Measurements from ENCODE around the gene CASTOR1.

CASTOR1 gene

DNA sequence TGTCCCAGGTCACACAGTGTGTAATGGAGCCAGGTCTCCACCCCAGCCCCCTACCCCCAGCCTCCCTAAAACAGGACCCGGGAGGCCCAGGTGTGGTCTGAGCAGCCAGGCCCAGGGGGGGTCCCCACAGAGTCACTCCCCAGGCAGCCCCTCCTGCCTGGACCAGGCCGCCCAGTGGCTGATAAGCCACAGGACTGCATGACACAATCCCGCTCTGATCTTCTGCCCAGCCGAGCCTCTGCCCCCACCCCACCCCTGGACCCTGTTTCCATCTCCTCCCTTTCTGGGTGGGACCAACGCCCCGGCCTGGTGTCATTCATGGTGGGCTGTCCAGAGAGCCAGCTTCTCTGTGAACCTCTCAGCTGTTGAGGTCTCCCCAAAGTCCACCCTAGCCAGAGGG lies 35.0 kb downstream of the CASTOR1 start:
- Mint-ChIP-seq H3K27me3 (peaks cover 26% of the 10 kb centered on the region), H3K4me3 (no peak overlapping the region), H3K27ac (no peak overlapping the region), H3K9me3 (no peaks in the 10 kb centered on the region), H3K36me3 (no peaks in the 10 kb centered on the region), H3K4me1 (peaks cover 40% of the 10 kb centered on the region)
- ATAC-seq, result no peak

DNA sequence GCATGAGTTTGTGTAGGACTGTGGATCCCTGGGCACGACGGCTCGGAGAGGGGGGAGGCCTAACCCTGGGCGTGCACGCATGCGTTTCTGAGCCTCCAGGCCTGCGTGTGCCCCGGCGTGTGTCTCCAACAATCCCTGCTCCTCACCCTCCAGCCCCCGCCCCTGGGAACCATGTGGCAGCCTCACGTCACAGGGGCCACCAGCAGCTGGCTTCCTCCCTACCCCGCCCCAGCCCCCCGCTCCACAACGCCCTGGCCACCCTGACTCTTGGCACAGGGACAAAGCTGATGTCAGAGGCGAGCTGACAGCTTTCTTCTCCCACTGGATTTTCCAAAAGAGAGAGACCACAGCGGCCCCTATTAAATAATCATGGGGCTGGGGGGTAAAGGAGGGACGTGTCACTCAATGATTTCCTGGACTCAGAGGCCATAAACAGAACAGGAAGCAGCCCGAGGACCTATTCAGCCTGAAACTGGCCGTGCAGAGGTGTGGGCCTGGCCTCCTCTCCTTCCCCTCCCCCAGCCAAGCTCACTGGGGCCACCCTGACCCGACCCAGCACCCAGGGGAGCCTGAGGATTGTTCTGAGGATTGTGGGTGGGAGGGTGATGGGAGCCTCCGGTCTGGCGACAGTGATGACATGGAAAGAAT lies 36.0 kb downstream of the CASTOR1 start:
- ATAC-seq, result no peak
- H3K4me1 Mint-ChIP-seq, result peaks cover 41% of the 10 kb centered on the region
- H3K4me3 Mint-ChIP-seq, result no peak overlapping the region
- H3K9me3 Mint-ChIP-seq, result no peaks in the 10 kb centered on the region
- peaks cover 29% of the 10 kb centered on the region for H3K27me3 Mint-ChIP-seq
- no peak overlapping the region for H3K27ac Mint-ChIP-seq
- no peaks in the 10 kb centered on the region for H3K36me3 Mint-ChIP-seq

DNA sequence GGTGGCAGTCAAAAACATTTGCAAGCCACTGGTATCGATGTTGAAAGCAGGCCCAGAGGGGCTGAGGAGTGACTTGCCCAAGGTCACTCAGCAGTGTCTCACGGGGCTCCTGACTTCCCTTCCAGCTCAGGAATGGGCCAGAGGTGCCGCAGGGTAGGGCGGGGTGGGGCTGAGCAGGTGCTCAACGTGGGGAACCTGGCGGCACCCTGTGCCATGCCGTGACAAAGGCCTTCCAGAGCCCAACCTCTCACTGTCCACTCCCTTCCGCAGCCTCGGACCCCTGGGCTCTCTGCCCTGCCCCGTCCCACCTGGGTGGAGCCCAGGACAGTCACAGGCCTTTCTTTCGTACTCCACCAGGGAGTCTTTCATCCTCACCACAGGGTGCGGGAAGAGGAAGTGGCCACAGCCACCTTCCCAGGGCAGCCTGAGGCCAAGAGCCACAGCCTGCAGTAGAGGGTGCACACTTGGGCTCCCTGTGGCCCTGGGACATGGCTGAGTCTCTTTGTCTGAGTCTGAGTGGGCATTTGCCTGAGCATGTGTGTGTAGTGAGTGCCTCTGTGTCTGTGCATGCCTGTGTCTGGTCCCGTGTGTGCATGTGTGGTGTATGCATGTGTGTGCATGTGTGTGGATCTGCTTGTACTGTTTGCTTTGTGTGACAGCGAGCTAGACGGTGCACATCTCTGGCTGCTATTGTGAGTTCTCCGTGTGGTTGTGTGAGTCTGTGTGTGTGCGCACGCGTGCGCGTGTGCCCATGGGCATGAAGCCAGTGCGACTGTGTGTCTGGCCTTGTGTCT lies 36.7 kb downstream of the CASTOR1 start:
- peaks cover 42% of the 10 kb centered on the region for H3K4me1 Mint-ChIP-seq
- no peak for ATAC-seq
- H3K9me3 Mint-ChIP-seq, result no peaks in the 10 kb centered on the region
- no peak overlapping the region for H3K4me3 Mint-ChIP-seq
- no peaks in the 10 kb centered on the region for H3K36me3 Mint-ChIP-seq
- no peak overlapping the region for H3K27ac Mint-ChIP-seq
- peaks cover 36% of the 10 kb centered on the region for H3K27me3 Mint-ChIP-seq

DNA sequence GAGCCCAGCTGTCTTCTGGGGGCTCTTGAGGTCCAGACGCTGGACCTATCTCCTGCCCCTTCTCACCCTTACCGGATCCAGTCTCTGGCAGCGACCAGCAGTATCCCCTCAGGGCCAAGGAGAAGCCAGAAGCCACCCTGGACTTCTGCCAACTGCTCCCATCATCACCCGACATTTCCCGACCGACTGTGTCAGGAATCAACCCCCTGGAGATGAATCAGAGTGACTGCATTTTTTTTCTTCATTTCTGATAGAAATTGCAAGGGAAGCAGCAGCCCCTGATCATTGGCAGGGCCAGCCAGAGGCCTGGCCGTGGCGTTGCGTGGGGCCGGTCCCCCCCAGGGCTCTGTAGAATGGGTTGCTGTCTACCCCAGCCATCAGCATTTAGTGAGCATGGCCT lies 37.6 kb downstream of the CASTOR1 start:
- Mint-ChIP-seq H3K4me1 (peaks cover 45% of the 10 kb centered on the region), H3K27me3 (peaks cover 39% of the 10 kb centered on the region), H3K27ac (no peak overlapping the region), H3K4me3 (no peak overlapping the region), H3K9me3 (no peaks in the 10 kb centered on the region), H3K36me3 (no peaks in the 10 kb centered on the region)
- no peak for ATAC-seq

DNA sequence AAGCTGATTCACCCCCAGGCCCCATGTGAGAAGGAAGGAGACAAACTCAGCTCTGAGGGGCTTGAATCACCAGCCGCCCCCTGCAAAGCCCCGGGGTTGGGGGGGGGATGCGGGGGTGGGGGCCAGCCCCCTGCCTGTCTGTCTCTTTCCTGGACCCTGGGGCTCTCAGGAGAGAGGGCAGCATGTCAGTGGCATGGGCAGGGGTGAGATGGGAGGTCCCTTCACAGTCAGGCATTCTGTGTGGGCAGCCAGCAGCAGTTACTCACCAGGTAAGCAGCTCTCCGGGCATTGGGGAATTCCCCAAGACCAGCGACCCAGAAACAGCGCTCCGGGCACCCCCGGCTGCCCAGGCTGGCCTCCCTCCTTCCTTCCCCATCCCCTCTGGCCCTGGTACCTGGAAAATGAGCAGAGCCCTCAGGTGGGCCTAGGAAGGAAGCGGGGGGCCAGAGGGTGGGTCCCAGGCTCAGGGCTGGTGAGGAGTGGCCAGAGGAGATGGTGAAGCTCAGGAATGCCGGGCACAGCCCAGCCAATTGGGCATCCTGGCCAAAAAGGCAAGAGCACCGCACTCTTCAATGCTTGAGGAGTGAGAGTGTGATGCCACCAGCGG lies 38.5 kb downstream of the CASTOR1 start:
- Mint-ChIP-seq H3K27ac (no peak overlapping the region), H3K9me3 (no peaks in the 10 kb centered on the region), H3K4me3 (no peak overlapping the region), H3K27me3 (peaks cover 41% of the 10 kb centered on the region), H3K4me1 (peaks cover 45% of the 10 kb centered on the region), H3K36me3 (no peaks in the 10 kb centered on the region)
- peak; percentile 51 for ATAC-seq

DNA sequence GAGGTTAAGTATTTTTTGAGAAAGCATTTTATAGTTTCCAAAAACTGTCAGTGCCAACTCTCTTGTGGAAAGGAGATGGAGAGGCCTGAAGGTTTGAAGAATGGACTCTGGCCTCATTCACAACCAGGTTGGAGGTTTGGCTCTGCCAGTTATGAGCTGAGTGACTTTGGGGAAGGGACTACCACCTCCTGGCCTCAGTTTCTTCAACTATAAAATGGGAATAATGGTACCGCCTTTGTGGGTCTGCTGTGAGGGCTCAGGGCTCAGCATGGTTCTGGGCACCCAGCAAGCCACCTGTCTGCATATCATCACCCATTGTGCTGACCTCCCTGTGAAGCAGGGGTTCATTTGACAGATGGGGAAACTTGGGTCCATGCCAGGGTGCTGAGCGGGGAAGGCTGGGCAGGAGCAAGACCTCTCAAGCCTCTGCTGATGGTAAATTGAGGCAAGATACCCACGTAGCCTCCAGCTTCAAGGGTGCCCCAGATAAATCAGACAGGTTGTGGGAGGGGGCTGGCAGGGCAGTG lies 39.2 kb downstream of the CASTOR1 start:
- Mint-ChIP-seq H3K4me3 (no peak overlapping the region), H3K9me3 (no peaks in the 10 kb centered on the region), H3K27me3 (peaks cover 42% of the 10 kb centered on the region), H3K4me1 (peaks cover 48% of the 10 kb centered on the region), H3K27ac (no peak overlapping the region), H3K36me3 (no peaks in the 10 kb centered on the region)
- no peak for ATAC-seq

DNA sequence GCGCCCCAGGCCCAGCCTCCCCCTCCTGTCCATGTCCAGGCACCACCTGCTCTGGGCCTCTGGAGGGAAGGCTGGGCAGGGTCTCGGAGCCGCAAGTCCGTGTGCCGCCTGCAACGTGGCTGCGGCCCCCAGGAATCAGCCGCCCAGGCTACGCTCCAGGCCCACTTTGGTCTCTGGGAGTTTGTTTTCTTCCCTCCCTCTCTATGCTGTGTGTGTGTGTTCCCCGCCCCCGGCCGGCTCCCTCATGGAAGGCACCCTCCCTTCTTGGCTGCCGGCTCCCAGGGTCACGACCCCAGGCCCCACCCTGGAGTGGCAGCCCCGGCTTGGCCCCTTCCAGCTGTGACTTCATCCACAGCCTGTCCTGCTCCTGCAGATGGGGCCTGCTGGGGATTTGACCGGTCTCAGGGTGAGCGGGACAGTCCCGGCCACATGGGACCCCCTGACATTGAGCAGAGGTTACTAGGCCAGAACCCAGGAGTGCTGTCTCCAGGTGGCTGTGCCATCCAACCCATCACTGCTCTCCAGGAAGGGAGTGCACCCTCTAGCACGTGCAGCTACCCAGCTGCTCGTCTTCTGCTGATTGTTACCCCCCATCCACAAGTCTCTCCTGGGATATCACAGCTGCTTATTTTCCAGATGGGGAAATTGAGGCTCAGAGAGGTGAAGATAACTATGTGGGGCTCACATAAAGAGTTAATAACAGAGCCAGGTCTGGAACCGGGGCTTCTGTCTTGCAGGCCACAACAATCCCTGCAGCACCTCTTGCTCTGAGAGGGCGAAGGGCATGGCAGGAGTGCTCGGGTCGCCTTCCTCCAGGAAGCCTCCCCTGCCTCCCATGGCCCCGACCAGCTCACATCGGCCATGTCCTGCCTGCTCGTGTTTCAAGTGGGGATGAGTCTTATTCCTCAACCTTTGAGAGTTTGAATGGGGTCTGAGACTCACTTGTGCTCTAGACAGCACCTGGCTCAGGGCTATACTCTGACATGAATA lies 40.0 kb downstream of the CASTOR1 start:
- no peaks in the 10 kb centered on the region for H3K36me3 Mint-ChIP-seq
- peaks cover 48% of the 10 kb centered on the region for H3K4me1 Mint-ChIP-seq
- no peak overlapping the region for H3K27ac Mint-ChIP-seq
- ATAC-seq, result no peak
- no peak overlapping the region for H3K4me3 Mint-ChIP-seq
- no peaks in the 10 kb centered on the region for H3K9me3 Mint-ChIP-seq
- H3K27me3 Mint-ChIP-seq, result peaks cover 48% of the 10 kb centered on the region

DNA sequence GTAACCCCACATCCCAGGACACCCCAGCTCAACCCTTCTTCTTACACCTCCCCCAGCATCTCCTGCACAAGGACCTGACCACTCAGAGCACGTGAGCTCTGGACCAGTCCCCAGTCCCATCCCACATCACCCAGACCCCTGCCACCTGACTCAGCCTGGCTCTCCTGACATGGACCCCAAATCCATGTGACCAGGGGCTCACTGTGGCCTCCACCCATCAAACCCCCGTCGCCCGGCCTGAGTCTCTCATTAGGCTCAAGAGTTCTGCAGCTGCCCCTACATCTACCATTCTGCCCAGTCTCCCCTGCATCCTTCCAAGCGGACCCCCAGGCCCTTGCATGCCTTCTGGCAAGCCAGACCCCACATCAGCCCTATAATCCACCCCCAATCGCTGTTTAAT lies 40.8 kb downstream of the CASTOR1 start:
- ATAC-seq, result no peak
- Mint-ChIP-seq H3K4me1 (peaks cover 48% of the 10 kb centered on the region), H3K36me3 (no peaks in the 10 kb centered on the region), H3K4me3 (no peak overlapping the region), H3K27ac (no peak overlapping the region), H3K27me3 (peaks cover 48% of the 10 kb centered on the region), H3K9me3 (no peaks in the 10 kb centered on the region)

DNA sequence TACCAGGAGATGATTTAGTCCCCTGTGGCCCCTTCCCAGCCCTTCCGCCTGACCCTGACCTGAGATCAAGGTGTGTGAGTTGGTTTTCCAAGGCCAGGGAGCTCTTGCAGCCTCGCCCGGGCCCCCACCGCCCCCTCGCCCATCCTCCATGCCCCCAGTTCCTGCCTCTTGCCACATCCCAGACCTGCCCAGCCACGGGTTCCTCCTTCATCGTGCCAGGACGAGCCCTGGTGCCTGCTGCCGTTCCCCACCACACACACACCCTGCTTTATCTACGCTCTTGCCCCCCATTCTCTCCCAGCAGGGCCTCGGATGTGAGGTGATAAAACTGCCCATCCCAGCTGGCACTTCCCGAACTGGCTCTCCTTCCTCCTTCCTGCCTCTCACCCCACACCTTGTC lies 41.3 kb downstream of the CASTOR1 start:
- no peak overlapping the region for H3K4me3 Mint-ChIP-seq
- H3K27ac Mint-ChIP-seq, result no peak overlapping the region
- H3K9me3 Mint-ChIP-seq, result no peaks in the 10 kb centered on the region
- ATAC-seq, result no peak
- H3K27me3 Mint-ChIP-seq, result peaks cover 48% of the 10 kb centered on the region
- no peaks in the 10 kb centered on the region for H3K36me3 Mint-ChIP-seq
- peaks cover 46% of the 10 kb centered on the region for H3K4me1 Mint-ChIP-seq

DNA sequence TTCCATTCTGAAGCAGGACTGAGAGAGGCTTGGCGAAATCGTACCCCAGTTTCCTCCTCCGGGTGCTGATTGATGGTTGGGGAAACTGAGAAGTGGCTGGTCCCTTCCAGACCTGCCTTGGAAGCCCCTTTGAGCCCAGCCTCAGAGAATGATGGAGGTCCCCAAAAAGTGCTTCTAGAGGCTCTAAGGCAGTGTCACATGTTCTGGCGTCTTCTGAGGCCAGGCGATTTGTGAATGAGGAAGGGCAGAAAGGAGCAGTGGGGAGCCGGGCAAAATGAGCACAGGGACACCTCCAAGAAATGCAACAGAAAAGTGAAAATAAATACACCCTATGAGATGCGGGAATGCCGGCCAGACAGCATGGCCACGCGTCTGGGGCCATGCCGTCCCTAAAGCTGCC lies 41.7 kb downstream of the CASTOR1 start:
- Mint-ChIP-seq H3K4me3 (no peak overlapping the region), H3K27ac (no peak overlapping the region), H3K36me3 (no peaks in the 10 kb centered on the region), H3K4me1 (peaks cover 42% of the 10 kb centered on the region), H3K27me3 (peaks cover 48% of the 10 kb centered on the region), H3K9me3 (no peaks in the 10 kb centered on the region)
- ATAC-seq, result no peak

DNA sequence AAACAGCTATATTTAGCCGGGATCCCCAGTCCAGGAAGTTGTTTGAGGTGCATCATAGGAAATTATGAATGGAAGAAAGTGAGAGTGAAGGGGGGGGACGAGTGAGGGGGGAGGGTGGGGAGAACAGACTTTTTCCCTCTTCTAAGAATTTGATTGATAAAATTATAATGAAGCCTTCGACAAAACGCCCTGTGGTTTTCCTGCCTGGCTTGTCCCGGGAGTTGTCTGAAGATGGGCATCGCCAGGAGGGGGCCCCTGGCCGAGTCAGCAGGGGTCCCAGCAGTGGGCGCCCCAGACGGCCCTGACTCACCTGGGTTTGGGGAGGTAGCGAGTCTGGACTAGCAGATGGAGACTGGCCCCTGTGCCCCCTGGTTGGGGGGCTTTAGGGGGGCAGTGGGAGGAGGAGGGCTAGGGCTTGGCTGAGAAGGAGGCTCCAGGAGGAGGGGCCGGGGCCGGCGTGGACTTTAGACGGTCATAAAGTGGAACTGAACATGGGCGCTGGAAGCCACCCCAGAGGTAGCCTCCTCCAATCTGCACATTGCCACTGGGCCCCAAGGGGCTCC lies 42.4 kb downstream of the CASTOR1 start:
- H3K27me3 Mint-ChIP-seq, result peaks cover 48% of the 10 kb centered on the region
- H3K36me3 Mint-ChIP-seq, result no peaks in the 10 kb centered on the region
- ATAC-seq, result no peak
- H3K27ac Mint-ChIP-seq, result peak overlapping the region; percentile 4
- peak overlapping the region; percentile 50 for H3K4me3 Mint-ChIP-seq
- H3K9me3 Mint-ChIP-seq, result no peaks in the 10 kb centered on the region
- H3K4me1 Mint-ChIP-seq, result peaks cover 39% of the 10 kb centered on the region

DNA sequence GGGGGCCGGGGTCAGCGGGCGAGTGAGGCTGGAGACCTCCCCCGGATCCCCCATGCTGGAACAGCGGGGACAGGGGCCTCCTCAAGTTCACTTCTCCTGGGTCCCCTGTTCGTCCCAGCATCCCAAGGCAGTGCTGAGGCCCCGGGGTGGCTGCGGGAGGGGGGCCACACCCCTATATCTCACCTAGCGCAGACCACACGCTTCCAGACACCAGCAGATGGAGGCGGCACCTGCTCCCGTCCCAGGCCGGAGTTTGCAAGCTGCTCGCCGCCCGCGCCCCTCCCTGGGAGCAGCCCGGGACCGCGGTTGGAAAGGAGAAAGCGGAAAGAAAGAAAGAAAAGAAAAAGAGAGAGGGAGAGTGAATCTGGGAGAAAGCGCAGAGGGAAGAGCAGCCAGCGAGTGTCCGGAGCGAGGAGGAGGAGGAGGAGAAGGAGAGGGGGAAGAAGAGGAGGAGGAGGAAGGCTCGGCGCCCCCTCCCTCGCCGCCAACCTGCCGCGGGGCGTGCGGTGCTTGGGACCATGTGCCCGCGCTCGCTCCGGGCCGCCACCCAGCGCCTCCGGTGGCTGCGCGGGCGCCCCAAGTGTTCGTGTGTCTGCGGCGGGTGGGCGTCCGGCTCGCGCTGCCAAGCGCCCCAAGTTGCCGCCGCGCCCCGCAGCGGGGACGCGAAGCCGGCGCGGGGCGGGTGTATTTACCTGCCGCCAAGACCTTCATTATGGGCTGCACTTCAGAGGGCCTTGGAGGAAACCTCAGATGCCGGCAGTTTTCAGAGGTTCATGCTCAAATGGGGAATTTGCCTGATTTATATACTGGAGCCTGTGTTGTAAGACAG lies 43.1 kb downstream of the CASTOR1 start, which contains the start of gene LIF:
LIF (minus strand) TSS at position 775 of the 829 bp plus-strand sequence; CDS start at position 711, 64 bp downstream.
- Mint-ChIP-seq H3K9me3 (no peaks in the 10 kb centered on the region), H3K27ac (peak within 1 kb of the TSS; percentile 4), H3K36me3 (no peaks in the 10 kb centered on the region), H3K4me3 (peak within 1 kb of the TSS; percentile 77), H3K4me1 (peaks cover 43% of the 10 kb centered on the region), H3K27me3 (peaks cover 48% of the 10 kb centered on the region)
- peak; percentile 31 for ATAC-seq

DNA sequence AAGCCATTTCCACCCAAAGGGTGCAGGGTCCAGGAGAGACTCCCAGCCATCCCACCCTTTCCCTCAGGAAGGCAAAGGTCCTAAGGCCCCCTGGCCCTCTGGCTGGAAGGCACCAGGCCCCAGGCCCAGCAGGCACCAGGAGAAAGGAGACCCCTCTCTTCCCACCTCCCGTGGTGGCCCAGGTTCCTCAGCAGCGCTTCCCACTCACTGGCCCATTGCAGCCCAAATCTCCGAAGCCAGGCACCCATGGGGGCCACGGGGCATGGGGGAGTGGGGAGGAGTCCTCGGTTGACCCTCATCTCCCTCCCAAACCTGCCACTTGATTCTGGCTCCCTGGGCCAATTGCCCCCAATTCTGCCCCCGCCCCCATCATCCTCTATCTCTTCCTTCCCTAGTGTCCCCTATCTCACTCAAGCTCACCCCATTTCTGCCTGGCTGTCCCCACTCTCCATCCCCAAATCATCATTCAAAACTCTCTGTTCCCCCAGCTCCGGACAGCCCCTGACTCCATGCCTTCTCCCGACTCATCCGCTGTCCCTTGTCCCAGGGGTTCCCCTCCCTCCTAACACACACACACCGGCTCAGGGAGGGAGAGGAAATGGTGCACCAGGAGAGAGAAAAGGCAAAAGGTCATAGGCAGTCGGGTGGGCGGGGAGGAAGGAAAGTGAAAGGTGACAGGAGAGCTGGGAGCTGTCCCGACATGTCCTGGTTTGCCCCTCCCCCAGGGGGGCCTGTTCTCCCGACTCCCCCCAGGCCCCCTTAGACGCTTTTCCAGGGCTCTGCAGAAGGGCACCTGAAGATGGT lies 43.9 kb downstream of the CASTOR1 start:
- H3K27me3 Mint-ChIP-seq, result peaks cover 48% of the 10 kb centered on the region
- peak overlapping the region; percentile 77 for H3K4me3 Mint-ChIP-seq
- H3K27ac Mint-ChIP-seq, result peak overlapping the region; percentile 4
- no peaks in the 10 kb centered on the region for H3K9me3 Mint-ChIP-seq
- ATAC-seq, result no peak
- peaks cover 44% of the 10 kb centered on the region for H3K4me1 Mint-ChIP-seq
- H3K36me3 Mint-ChIP-seq, result no peaks in the 10 kb centered on the region
